Subcutaneous preadipocyte (primary cell): ENCODE measurements around the gene CAVIN2. TPM values are rescaled to one million over a fixed set of nuclear protein-coding genes. Genes with fewer than 3 reads are reported as not detected.

ENCODE experiments used
- total RNA-seq: library from RNA; depleted of rRNA; stranded (reverse); fragments of >200 nt; gene quantifications from 2 replicates; pipeline ENCODE4 v1.2.3, GENCODE V29; 2012

The CAVIN2 gene
- total RNA-seq = 20.6 and 30.9 TPM in 2 replicates

GRCh38 chr2:191846515-191847476 lies at the start of gene CAVIN2:
TSS of gene CAVIN2 (minus strand) at chr2:191847088. CDS start at chr2:191846925, 163 bp downstream.

Other genes with a start within 250 kb of the CAVIN2 start
- 63.2 and 63.7 TPM in 2 replicates for gene NABP1, start 169.0 kb downstream of the CAVIN2 start, total RNA-seq